Stimulated activated CD4-positive, alpha-beta T cell treated with anti-CD3 and anti-CD28 coated beads, Interleukin-12 subunit alpha, Interleukin-12 subunit beta, amount 100 ng/mL, for 24 hours (primary cell): ENCODE data around the gene MYMX.

Experiments used
- DNase-seq, 2 experiments: peaks; one replicate each; pipeline ENCODE4 v3.0.0-alpha.2; 2020; ENCODE audit warnings: low read depth in 2 of 2

The MYMX gene

DNA sequence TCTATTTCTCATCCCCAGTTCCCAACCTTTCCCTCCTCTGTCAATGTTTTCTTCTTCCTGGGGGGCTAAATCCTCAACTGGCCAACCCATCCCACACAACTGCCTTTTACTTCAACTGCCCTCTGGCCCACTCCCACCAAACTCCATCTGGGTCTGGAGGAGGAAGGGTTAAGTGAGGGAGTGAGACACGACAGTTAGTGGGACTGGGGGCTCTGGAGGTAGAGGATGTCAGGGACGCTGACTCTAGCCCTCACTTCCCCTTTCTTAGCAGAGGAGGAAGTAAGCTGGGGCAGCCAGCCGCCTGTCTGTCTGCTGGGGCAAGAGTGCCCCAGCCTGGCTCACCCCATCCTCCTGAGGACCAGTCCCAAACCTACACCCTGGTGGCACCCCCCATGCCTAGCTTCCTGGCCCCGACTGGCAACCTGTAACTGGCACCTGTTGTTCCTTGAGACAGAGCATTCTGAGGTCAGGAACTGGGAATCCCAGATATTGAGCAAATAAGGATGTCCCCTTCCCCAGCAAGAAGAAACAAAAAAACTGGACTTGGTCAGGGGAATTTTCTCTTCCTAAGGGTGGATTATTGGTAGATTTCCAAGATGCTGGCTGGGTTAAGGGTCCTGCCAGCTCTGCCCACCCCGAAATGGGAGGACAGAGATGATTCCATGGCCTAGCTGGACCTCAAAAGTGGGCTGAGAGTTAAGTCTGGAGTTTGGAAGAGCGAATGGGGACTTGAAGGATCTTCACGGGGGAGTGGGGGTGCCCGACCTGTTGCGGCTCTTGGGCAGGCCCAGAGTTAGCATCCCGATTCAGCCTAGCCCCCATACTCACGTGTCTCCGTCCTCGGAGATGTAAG, 47.7 kb downstream of the MYMX start:
- DNase-seq = no peak

DNA sequence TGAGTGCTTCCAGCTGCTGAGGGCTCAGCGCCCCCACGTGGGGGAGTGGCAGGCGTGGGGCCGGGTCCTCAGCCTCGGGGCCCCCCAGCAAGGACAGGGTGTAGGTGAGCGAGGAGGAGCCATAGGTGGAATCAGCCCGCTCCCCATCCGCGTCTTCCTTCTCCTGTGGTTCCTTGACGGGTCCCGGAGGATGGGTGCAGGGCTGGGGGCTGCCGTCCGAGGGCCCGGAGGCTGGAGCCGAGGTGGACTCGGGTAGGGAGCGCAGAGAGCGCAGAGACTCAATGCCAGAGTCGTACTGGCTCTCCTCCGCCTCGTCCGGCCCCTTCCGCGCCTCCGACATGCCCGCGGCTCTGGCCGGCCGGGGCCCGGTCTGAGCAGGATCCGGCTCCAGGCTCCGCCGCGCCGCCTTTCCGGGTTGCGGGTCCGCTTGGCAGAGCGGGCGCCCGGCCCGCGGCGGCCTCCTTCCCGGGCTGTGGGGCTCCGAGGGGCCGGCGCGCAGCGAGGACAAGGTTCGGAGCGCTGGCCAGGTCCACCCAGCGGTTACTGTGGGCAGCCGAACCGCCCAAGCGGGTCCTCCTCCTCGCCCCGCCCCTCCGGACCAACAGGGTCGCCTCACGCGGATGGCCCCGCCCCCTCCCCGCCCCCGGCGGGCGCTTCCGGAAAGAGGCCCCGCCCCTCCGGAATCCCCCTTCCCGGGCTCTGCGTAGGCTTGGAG, 48.4 kb downstream of the MYMX start, which contains the start of gene NFKBIE:
TSS of gene NFKBIE (minus strand) at position 545 of the 715 bp plus-strand sequence. CDS start at position 340, 205 bp downstream.
- DNase-seq = peak; percentile 92 to 95

DNA sequence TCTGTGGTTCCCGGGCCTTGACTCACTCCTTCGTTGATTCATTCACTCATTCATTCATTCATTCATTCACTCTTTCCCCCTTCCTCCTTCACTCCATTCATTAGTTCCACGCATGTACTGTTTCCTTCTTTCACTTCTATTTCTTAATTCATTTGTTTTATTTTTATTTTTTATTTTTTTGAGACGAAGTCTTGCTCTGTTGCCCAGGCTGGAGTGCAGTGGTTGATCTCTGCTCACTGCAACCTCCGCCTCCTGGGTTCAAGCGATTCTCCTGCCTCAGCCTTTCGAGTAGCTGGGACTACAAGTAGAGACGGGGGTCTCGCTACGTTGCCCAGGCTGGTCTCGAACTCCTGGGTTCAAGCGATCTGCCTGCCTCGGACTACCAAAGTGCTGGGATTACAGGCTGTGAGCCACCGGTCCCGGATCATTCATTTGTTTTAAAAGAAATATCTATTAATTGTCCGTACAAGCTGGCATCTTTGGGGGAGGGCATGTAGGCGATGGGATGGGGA, 49.1 kb downstream of the MYMX start:
- DNase-seq = no peak

DNA sequence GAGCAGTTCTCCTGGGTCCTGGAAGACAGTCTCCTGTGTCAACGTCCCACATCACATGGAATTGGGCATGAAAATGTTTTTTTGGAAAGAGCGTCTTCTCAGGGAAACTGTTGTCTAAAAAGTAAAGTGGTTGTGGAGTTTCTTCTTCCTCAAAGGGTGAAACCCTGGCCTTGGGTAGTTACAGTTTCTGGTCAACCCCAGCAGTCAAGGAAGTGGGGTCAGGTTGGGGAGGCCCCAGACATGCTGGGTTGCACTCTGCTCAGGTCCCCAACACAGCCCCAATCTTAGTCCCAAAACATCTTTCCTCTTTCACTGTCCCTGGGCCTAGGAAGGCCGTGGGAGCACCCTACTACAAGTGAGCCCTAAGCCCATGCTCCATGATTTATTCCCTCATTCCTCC, 49.6 kb downstream of the MYMX start:
- DNase-seq = no peak

DNA sequence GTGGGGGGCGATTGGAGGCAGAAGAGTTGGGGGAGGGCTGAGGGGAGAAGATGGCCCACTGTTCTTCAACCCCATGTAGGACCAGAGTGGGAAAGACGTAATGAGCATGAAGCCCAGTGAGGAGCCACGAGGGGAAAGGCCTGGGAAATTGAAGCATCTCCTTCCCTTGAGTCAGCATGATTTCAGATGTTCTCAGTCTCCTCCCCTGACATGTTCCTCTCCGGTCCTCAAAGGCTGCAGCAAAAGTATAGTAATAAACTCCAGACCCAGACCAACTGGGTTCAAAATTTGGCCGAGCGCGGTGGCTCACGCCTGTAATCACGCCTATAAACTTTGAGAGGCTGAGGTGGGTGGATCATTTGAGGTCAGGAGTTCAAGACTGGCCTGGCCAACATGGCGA, 50.5 kb downstream of the MYMX start:
- DNase-seq = no peak
